A549 treated with dexamethasone at 1 μM for 4 hours (cell line): ENCODE measurements around the gene PRPF4. TPM values are rescaled to one million over a fixed set of nuclear protein-coding genes. Genes with fewer than 3 reads are reported as not detected.

Experiments used
- total RNA-seq: library from RNA; stranded (reverse); fragments of 200-300 nt; extraction: Qiagen RNA extraction; gene quantifications from 5 replicates; pipeline ENCODE4 v1.2.3, GENCODE V29; 2022

The PRPF4 gene
- total RNA-seq = 55.9 to 60.3 TPM (median 57.5 TPM) in 5 replicates

GRCh38 chr9:113275157-113276131, at the start of gene PRPF4, which contains the start of gene CDC26:
Gene PRPF4, plus strand, starts transcription at chr9:113275658. Its CDS starts 86 bp downstream, at chr9:113275744.
Gene CDC26, minus strand, starts transcription at chr9:113275572. Its CDS starts 3,065 bp downstream, at chr9:113272507.

GRCh38 chr9:113302792-113303418, 27.4 kb downstream of the PRPF4 start, which contains the start of gene RNF183:
Gene RNF183, minus strand, starts transcription at chr9:113303376. Its CDS starts 5,192 bp downstream, at chr9:113298184.

GRCh38 chr9:113340011-113340699, 64.7 kb downstream of the PRPF4 start, which contains the start of gene WDR31:
Gene WDR31, minus strand, starts transcription at chr9:113340275. Its CDS starts 8,253 bp downstream, at chr9:113332022.

Other genes with a start within 250 kb of the PRPF4 start
- 1.4 to 2.0 TPM (median 1.7 TPM) in 5 replicates for gene ZFP37, start 218.9 kb upstream of the PRPF4 start, total RNA-seq
- gene SLC31A2, start 124.7 kb upstream of the PRPF4 start, total RNA-seq = 6.6 to 8.0 TPM (median 7.1 TPM) in 5 replicates
- 15.5 to 18.5 TPM (median 18.0 TPM) in 5 replicates for gene FKBP15, start 54.4 kb upstream of the PRPF4 start, total RNA-seq
- gene SLC31A1, start 54.1 kb upstream of the PRPF4 start, total RNA-seq = 18.9 to 21.7 TPM (median 20.3 TPM) in 5 replicates
- gene CDC26, start 86 bp upstream of the PRPF4 start, total RNA-seq = 41.7 to 63.9 TPM (median 48.5 TPM) in 5 replicates
- gene RNF183, start 27.7 kb downstream of the PRPF4 start, total RNA-seq = 0.07 to 0.17 TPM (median 0.11 TPM) in 3 of 5 replicates, not detected in the others
- 0.85 to 1.6 TPM (median 1.2 TPM) in 5 replicates for gene WDR31, start 64.6 kb downstream of the PRPF4 start, total RNA-seq
- 0.05 to 0.11 TPM (median 0.08 TPM) in 4 of 5 replicates, not detected in the other for gene BSPRY, start 73.9 kb downstream of the PRPF4 start, total RNA-seq
- gene HDHD3, start 101.3 kb downstream of the PRPF4 start, total RNA-seq = 18.3 to 20.5 TPM (median 19.1 TPM) in 5 replicates
- gene ALAD, start 125.6 kb downstream of the PRPF4 start, total RNA-seq = 13.1 to 16.0 TPM (median 14.5 TPM) in 5 replicates
- gene POLE3, start 135.0 kb downstream of the PRPF4 start, total RNA-seq = 89.2 to 114 TPM (median 107 TPM) in 5 replicates
- 0.45 to 0.63 TPM (median 0.60 TPM) in 5 replicates for gene C9orf43, start 135.1 kb downstream of the PRPF4 start, total RNA-seq
- gene RGS3, start 188.1 kb downstream of the PRPF4 start, total RNA-seq = 14.3 to 17.0 TPM (median 14.7 TPM) in 5 replicates